Measurements from ENCODE around the gene NAA15.
"Not testable (repeated sequence)": the region's sequence is repeated elsewhere in the genome, so short reads cannot be mapped to it uniquely, and the experiment has no call there.

The NAA15 gene

DNA sequence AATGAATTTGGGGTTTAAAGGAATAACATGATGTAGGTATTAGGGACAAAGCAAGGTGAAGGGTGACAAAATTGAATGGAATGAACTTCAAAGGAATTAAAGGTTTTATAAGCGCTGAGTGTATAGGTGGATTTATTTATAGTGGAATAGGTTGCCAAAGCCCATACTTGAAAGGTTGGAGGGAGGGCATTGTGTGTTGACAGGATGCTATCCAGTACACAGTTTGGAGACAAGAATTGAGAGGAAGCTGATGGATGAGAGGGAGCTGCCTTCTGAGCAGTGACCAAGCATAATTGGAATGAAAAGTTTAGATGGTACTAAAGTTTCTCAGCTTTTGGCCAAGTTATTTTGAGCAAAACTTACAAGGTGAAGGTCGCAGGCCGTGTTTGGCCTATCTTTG is 100.1 kb downstream of the NAA15 start:
- Histone ChIP-seq H3K4me3 (ENCODE audit: low read depth, low read length) (no peak overlapping the region), H3K4me1 (ENCODE audit: control insufficient read depth, insufficient read depth, low read length) (no peaks in the 10 kb centered on the region), H3K27ac (ENCODE audit: extremely low read depth, low read depth, low read length) (no peak overlapping the region), H3K36me3 (ENCODE audit: control insufficient read depth in 2 of 2, insufficient read depth in 1 of 2, low read length in 2 of 2) (no peaks in the 10 kb centered on the region; a peak in 1 of 3 replicates), H3K9me3 (ENCODE audit: control insufficient read depth, insufficient read depth, low read depth, low read length) (no peaks in the 10 kb centered on the region)
- 0 out of 2 replicates have a peak, but pooled peaks have one; percentile 5 for TF ChIP-seq ZNF600 (tag by site-specific recombination; IDR thresholded peaks at IDR 0.05)
- TF ChIP-seq ZNF558 (tag by site-specific recombination; IDR thresholded peaks at IDR 0.05) = no peak
- CTCF ChIA-PET = no interaction called here
- POLR2A ChIA-PET = no interaction called here

DNA sequence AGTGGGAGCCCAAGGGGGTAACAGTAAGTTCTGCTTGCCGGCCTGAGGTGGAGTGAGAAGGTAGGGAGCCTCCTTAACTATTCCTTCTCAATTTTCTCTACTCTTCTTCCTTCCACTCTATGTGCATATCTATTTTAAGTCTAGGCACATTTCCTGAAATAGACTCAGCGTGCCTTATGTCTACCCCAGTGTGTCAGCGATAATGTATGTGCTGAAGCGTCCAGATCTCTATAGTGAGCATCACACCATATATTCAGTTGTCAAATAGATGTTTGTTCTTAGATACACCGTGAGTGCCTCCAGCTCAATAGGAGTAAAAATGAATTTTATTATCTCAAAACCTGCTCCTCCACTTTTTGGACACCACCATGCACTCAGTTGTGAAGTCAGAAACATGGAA is 101.1 kb downstream of the NAA15 start:
- no peak for TF ChIP-seq ZBTB20 (tag by site-specific recombination; IDR thresholded peaks at IDR 0.05)
- TF ChIP-seq ZBTB17 (tag by site-specific recombination; IDR thresholded peaks at IDR 0.05) = no peak
- H3K4me1 ChIP-seq (ENCODE audit: control insufficient read depth, insufficient read depth, low read length) = no peaks in the 10 kb centered on the region
- CTCF ChIA-PET = interaction anchor here (0.6 kb wide), 1 partner anchor 14 kb away, joined by 3 read pairs; no protein-coding TSS in a partner anchor
- POLR2A ChIA-PET = no interaction called here
- no peaks in the 10 kb centered on the region for H3K9me3 ChIP-seq (ENCODE audit: control insufficient read depth, insufficient read depth, low read depth, low read length)
- H3K27ac ChIP-seq (ENCODE audit: extremely low read depth, low read depth, low read length) = no peak overlapping the region
- H3K36me3 ChIP-seq (ENCODE audit: control insufficient read depth in 2 of 2, insufficient read depth in 1 of 2, low read length in 2 of 2) = no peaks in the 10 kb centered on the region; a peak in 1 of 3 replicates
- H3K4me3 ChIP-seq (ENCODE audit: low read depth, low read length) = no peak overlapping the region

DNA sequence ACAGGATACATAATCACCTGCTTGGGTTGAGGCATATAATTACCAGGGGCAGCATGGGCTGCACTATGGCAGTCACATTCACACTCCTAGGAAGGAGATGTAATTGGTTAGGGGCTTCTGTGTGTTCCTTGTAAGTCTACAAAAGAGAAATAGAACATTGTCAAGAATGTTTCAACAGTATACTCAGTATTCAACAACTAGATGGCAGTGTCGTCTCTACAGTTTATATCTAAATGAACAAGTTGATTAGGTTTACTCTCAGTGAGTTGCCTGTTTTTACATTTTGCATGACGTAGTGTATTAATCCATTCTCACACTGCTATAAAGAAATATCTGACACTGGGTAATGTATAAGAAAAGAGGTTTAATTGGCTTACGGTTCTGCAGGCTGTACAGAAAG is 102.2 kb downstream of the NAA15 start:
- ChIA-PET POLR2A (no interaction called here), CTCF (interaction anchor here (0.6 to 0.7 kb wide), 2 partner anchors 17 to 296 kb away, joined by 3 read pairs; no protein-coding TSS in a partner anchor)
- no peaks in the 10 kb centered on the region for H3K36me3 ChIP-seq (ENCODE audit: control insufficient read depth in 2 of 2, insufficient read depth in 1 of 2, low read length in 2 of 2)
- TF ChIP-seq, protein P1, sequence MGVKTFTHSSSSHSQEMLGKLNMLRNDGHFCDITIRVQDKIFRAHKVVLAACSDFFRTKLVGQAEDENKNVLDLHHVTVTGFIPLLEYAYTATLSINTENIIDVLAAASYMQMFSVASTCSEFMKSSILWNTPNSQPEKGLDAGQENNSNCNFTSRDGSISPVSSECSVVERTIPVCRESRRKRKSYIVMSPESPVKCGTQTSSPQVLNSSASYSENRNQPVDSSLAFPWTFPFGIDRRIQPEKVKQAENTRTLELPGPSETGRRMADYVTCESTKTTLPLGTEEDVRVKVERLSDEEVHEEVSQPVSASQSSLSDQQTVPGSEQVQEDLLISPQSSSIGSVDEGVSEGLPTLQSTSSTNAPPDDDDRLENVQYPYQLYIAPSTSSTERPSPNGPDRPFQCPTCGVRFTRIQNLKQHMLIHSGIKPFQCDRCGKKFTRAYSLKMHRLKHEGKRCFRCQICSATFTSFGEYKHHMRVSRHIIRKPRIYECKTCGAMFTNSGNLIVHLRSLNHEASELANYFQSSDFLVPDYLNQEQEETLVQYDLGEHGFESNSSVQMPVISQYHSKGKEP (tag by site-specific recombination; IDR thresholded peaks at IDR 0.05) = no peak
- H3K9me3 ChIP-seq (ENCODE audit: control insufficient read depth, insufficient read depth, low read depth, low read length) = no peaks in the 10 kb centered on the region
- H3K27ac ChIP-seq (ENCODE audit: extremely low read depth, low read depth, low read length) = no peak overlapping the region
- H3K4me1 ChIP-seq (ENCODE audit: control insufficient read depth, insufficient read depth, low read length) = no peaks in the 10 kb centered on the region
- no peak overlapping the region for H3K4me3 ChIP-seq (ENCODE audit: low read depth, low read length)

DNA sequence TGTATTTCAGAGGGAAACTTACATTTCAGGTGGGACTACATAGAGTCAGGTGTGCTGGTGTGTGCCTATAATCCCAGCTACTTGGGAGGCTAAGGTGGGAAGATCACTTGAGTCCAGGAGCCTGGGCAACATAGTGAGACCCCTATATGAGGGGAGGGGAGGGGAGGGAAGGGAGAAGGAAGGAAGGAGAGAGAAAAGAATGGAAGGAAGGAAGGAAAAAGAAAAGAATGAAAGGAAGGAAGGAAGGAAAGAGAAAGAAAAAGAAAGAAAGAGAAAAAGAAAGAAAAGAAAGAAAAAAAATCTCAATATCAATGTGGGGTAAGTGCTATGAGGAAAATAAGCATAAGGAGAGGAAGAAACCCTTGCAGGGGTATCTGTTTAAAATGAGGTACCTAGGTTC is 109.0 kb downstream of the NAA15 start:
- Histone ChIP-seq H3K9me3 (ENCODE audit: control insufficient read depth, insufficient read depth, low read depth, low read length) (no peaks in the 10 kb centered on the region), H3K4me3 (ENCODE audit: low read depth, low read length) (no peak overlapping the region), H3K4me1 (ENCODE audit: control insufficient read depth, insufficient read depth, low read length) (no peaks in the 10 kb centered on the region), H3K36me3 (ENCODE audit: control insufficient read depth in 2 of 2, insufficient read depth in 1 of 2, low read length in 2 of 2) (no peaks in the 10 kb centered on the region), H3K27ac (ENCODE audit: extremely low read depth, low read depth, low read length) (no peak overlapping the region)
- CTCF ChIA-PET = no interaction called here
- POLR2A ChIA-PET = no interaction called here
- TF ChIP-seq ZNF366 (tag by site-specific recombination; conservative IDR thresholded peaks at IDR 0.05) = peak; percentile 78
- no peak for TF ChIP-seq ZNF837 (tag by site-specific recombination; IDR thresholded peaks at IDR 0.05)

DNA sequence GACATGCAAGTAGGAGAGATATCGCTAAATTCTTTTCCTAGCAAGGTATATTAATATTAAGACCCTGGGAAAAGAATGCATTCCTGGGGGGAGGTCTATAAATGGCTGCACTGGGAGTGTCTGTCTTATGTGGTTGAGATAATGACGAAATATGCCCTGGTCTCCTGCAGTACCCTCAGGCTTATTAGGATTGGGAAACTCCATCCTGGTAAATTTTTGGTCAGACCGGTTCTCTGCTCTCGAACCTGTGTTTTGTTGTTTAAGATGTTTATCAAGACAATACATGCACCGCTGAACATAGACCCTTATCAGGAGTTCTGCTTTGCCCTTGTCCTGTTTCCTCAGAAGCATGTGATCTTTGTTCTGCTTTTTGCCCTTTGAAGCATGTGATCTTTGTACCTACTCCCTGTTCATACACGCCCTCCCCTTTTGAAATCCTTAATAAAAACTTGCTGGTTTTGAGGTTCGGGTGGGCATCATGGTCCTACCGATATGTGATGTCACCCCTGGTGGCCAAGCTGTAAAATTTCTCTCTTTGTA is 113.4 kb downstream of the NAA15 start:
- H3K27ac ChIP-seq (ENCODE audit: extremely low read depth, low read depth, low read length); H3K36me3 ChIP-seq (ENCODE audit: control insufficient read depth in 2 of 2, insufficient read depth in 1 of 2, low read length in 2 of 2); H3K9me3 ChIP-seq (ENCODE audit: control insufficient read depth, insufficient read depth, low read depth, low read length); H3K4me1 ChIP-seq (ENCODE audit: control insufficient read depth, insufficient read depth, low read length); H3K4me3 ChIP-seq (ENCODE audit: low read depth, low read length); POLR2A ChIA-PET: not testable (repeated sequence)
- TF ChIP-seq SETDB1 (IDR thresholded peaks at IDR 0.05; ENCODE audit: insufficient read length, low read length) = peak; percentile 29
- CTCF ChIA-PET = interaction anchor here (0.6 to 0.7 kb wide), 2 partner anchors 141 to 206 kb away, joined by 3 read pairs; partner anchors contain the start of gene SETD7

DNA sequence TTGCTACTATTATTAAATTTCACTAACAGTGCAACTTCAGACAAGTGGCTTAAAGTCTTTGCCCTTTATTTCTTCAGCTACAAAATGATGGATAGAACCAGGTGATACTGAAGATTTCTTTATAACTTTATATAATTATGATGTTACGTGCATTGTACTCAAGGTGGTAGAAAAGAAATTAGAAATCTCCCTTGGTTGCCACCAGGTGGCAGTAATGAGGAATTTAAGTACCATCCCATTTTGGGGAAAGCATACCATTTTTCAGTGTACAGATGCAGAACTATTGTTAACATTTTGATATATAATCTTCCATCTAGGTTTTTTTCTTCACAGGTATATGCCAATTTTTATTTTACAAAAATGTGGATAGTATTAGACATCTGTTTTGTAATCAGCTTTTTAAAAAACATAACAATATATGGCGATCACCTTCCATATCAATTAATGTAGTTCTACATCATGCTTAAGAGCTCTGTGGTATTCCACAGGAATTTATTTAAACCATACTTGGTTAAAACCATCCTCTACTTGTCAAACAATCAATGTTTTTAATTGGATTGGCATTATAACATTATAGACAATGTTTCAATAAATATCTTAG is 114.9 kb downstream of the NAA15 start:
- Histone ChIP-seq H3K36me3 (ENCODE audit: control insufficient read depth in 2 of 2, insufficient read depth in 1 of 2, low read length in 2 of 2) (peaks cover 0 to 2% of the 10 kb centered on the region in 2 experiments; a peak in 1 of 3 replicates), H3K9me3 (ENCODE audit: control insufficient read depth, insufficient read depth, low read depth, low read length) (no peaks in the 10 kb centered on the region), H3K4me3 (ENCODE audit: low read depth, low read length) (no peak overlapping the region), H3K4me1 (ENCODE audit: control insufficient read depth, insufficient read depth, low read length) (no peaks in the 10 kb centered on the region), H3K27ac (ENCODE audit: extremely low read depth, low read depth, low read length) (no peak overlapping the region)
- TF ChIP-seq ZNF660 (tag by site-specific recombination; IDR thresholded peaks at IDR 0.05) (0 out of 2 replicates have a peak, but pooled peaks have one; percentile 36), ZNF654 (tag by site-specific recombination; IDR thresholded peaks at IDR 0.05; ENCODE audit: low read depth) (peak; percentile 22; the same call in 1 of the 2 replicates), ZNF311 (tag by site-specific recombination; IDR thresholded peaks at IDR 0.05; ENCODE audit: borderline replicate concordance) (no peak)
- ChIA-PET CTCF (interaction anchor here (0.6 to 1.4 kb wide), 14 partner anchors 9 to 516 kb away, joined by 3 to 12 read pairs (median 4); no protein-coding TSS in a partner anchor), POLR2A (no interaction called here)
